ENCODE results near the gene IL22RA2.

Gene IL22RA2

DNA sequence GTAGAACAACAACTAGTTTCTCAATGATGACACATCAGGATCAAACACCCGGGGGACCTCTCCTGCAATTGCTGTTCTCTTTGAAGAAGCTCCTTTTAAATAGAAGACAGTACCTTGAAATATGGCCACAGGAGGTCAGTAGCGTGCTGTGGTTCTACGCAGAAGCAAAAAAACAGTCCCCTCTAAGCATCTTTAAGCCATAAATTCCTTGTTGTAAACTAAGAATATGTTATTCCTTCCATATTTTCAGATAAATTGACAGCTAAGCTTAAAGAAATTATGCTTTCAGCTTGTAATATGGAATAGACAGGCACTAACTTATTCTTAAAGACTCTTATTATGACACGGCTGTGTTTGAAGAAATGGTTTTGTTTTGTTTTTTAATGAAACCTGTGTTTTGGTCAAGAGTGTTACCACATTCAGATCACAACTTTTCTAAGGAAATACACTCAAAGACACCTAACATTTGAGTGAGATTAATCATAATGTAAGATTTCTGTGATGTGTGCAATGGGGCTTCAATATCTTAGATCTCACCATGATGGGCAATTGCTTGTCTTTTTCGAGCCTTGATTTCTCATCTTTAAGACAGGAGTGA is 78.9 kb downstream of the IL22RA2 start:
- DNase-seq: peak in 1 of 2 experiments; percentile 4
